WTC11 (cell line): ENCODE results near the gene RPL23. TPM values are rescaled to one million over a fixed set of nuclear protein-coding genes. Genes with fewer than 3 reads are reported as not detected.

Experiments
- ATAC-seq: fragments of 200-7000 bp; cut with Tn5 transposase; 2 replicates; pipeline ENCODE4 v1.10.0; 2021; ENCODE audit warnings: mild to moderate bottlenecking, moderate library complexity
- CTCF ChIA-PET: fragments of 300-600 bp; sonication (Branson Sonifier 250); formaldehyde crosslinking; loops from one replicate; lab custom pipeline; 2021; ENCODE audit warnings: antibody characterized with exemption; lab: Charles Lee
- POLR2A ChIA-PET: fragments of 350-600 bp; sonication (Branson Sonifier 250); formaldehyde crosslinking; loops from one replicate; lab custom pipeline; 2021; ENCODE audit warnings: antibody characterized with exemption; lab: Charles Lee
- DNase-seq: peaks from one replicate; pipeline ENCODE4 v3.0.0; 2021; ENCODE audit warnings: low spot score
- H3K27ac Mint-ChIP-seq: 2 replicates; pipeline ENCODE4 v1.8.0; 2021; ENCODE audit warnings: mixed read lengths
- H3K27me3 Mint-ChIP-seq: 2 replicates; pipeline ENCODE4 v1.8.0; 2021; ENCODE audit warnings: low read depth, mild to moderate bottlenecking, moderate library complexity, mixed read lengths
- H3K36me3 Mint-ChIP-seq: 2 replicates; pipeline ENCODE4 v1.8.0; 2021; ENCODE audit warnings: mixed read lengths
- H3K4me1 Mint-ChIP-seq: 2 replicates; pipeline ENCODE4 v1.8.0; 2022; ENCODE audit warnings: mixed read lengths
- H3K4me3 Mint-ChIP-seq: 2 replicates; pipeline ENCODE4 v1.8.0; 2021; ENCODE audit warnings: mild to moderate bottlenecking, moderate library complexity, mixed read lengths
- H3K9me3 Mint-ChIP-seq: 2 replicates; pipeline ENCODE4 v1.8.0; 2021; ENCODE audit warnings: mixed read lengths
- ATF6 ChIP-seq: sonication (generic); formaldehyde crosslinking; IDR thresholded peaks from 2 replicates; pipeline ENCODE4 v1.8.1; 2023; ENCODE audit warnings: mild to moderate bottlenecking, missing genetic modification reagents
- E2F1 ChIP-seq: sonication (generic); formaldehyde crosslinking; IDR thresholded peaks from 2 replicates; pipeline ENCODE4 v1.8.0; 2022; ENCODE audit warnings: mild to moderate bottlenecking, missing genetic modification reagents
- EMX1 ChIP-seq: fragments of 250-450 bp; sonication (Bioruptor Pico); IDR thresholded peaks from 2 replicates; pipeline ENCODE4 v1.8.0; 2021; ENCODE audit warnings: mild to moderate bottlenecking
- ETV6 ChIP-seq: sonication (generic); formaldehyde crosslinking; IDR thresholded peaks from 2 replicates; pipeline ENCODE4 v1.8.1; 2022; ENCODE audit warnings: mild to moderate bottlenecking, missing genetic modification reagents
- FOXP1 ChIP-seq: sonication (generic); formaldehyde crosslinking; IDR thresholded peaks from 2 replicates; pipeline ENCODE4 v1.8.0; 2022; ENCODE audit warnings: missing genetic modification reagents, mild to moderate bottlenecking, moderate library complexity, borderline replicate concordance
- GABPB1 ChIP-seq: sonication (generic); formaldehyde crosslinking; IDR thresholded peaks from 2 replicates; pipeline ENCODE4 v1.8.1; 2023; ENCODE audit warnings: mild to moderate bottlenecking, missing genetic modification reagents
- HMGXB4 ChIP-seq: sonication (generic); formaldehyde crosslinking; IDR thresholded peaks from 2 replicates; pipeline ENCODE4 v1.8.1; 2023; ENCODE audit warnings: mild to moderate bottlenecking, moderate library complexity, missing genetic modification reagents
- IRF1 ChIP-seq: sonication (generic); formaldehyde crosslinking; IDR thresholded peaks from 2 replicates; pipeline ENCODE4 v1.8.0; 2023; ENCODE audit warnings: missing genetic modification reagents
- KAT7 ChIP-seq: sonication (generic); formaldehyde crosslinking; IDR thresholded peaks from 2 replicates; pipeline ENCODE4 v1.8.1; 2023; ENCODE audit warnings: missing genetic modification reagents, mild to moderate bottlenecking, borderline replicate concordance
- MAX ChIP-seq: sonication (generic); formaldehyde crosslinking; IDR thresholded peaks from 2 replicates; pipeline ENCODE4 v1.8.0; 2022; ENCODE audit warnings: mild to moderate bottlenecking, missing genetic modification reagents
- NFE2L1 ChIP-seq: sonication (generic); formaldehyde crosslinking; IDR thresholded peaks from 2 replicates; pipeline ENCODE4 v1.8.1; 2023; ENCODE audit warnings: missing genetic modification reagents
- NFYB ChIP-seq: sonication (generic); formaldehyde crosslinking; conservative IDR thresholded peaks from 2 replicates; pipeline ENCODE4 v1.8.0; 2022; ENCODE audit warnings: low read depth, missing genetic modification reagents
- NR3C1 ChIP-seq: sonication (generic); formaldehyde crosslinking; conservative IDR thresholded peaks from 2 replicates; pipeline ENCODE4 v1.8.1; 2023; ENCODE audit warnings: low read depth, mild to moderate bottlenecking, missing genetic modification reagents
- PREB ChIP-seq: sonication (generic); formaldehyde crosslinking; IDR thresholded peaks from 2 replicates; pipeline ENCODE4 v1.8.1; 2022; ENCODE audit warnings: mild to moderate bottlenecking, missing genetic modification reagents, moderate library complexity, borderline replicate concordance
- SOX15 ChIP-seq: fragments of 250-450 bp; sonication (Bioruptor Pico); IDR thresholded peaks from 2 replicates; pipeline ENCODE4 v1.9.0; 2021; ENCODE audit warnings: mild to moderate bottlenecking
- SP1 ChIP-seq: sonication (generic); formaldehyde crosslinking; conservative IDR thresholded peaks from 2 replicates; pipeline ENCODE4 v1.8.1; 2022; ENCODE audit warnings: missing genetic modification reagents
- USF1 ChIP-seq: sonication (generic); formaldehyde crosslinking; IDR thresholded peaks from 2 replicates; pipeline ENCODE4 v1.8.0; 2022; ENCODE audit warnings: mild to moderate bottlenecking, missing genetic modification reagents
- USF2 ChIP-seq: sonication (generic); formaldehyde crosslinking; IDR thresholded peaks from 2 replicates; pipeline ENCODE4 v1.8.1; 2023; ENCODE audit warnings: mild to moderate bottlenecking, missing genetic modification reagents, moderate library complexity
- ZBTB21 ChIP-seq: sonication (generic); formaldehyde crosslinking; IDR thresholded peaks from 2 replicates; pipeline ENCODE4 v1.8.1; 2023; ENCODE audit warnings: mild to moderate bottlenecking, missing genetic modification reagents, borderline replicate concordance
- ZMAT4 ChIP-seq: fragments of 250-450 bp; sonication (Bioruptor Pico); IDR thresholded peaks from 2 replicates; pipeline ENCODE4 v1.9.0; 2021; ENCODE audit warnings: mild to moderate bottlenecking
- ZNF423 ChIP-seq: fragments of 250-450 bp; sonication (Bioruptor Pico); IDR thresholded peaks from 2 replicates; pipeline ENCODE4 v2.1.2; 2022; ENCODE audit warnings: mild to moderate bottlenecking, moderate library complexity
- ZNF671 ChIP-seq: fragments of 250-450 bp; sonication (Bioruptor Pico); IDR thresholded peaks from 2 replicates; pipeline ENCODE4 v1.8.0; 2021; ENCODE audit warnings: mild to moderate bottlenecking
- total RNA-seq: library from RNA; stranded (reverse); gene quantifications from 3 replicates; pipeline ENCODE4 v1.2.3, GENCODE V29; 2021

Gene RPL23
- total RNA-seq, 1 experiment from 2014 or later: 1,832 TPM

GRCh38 chr17:38874505-38875400 is 21.2 kb upstream of the RPL23 start:
- 0 out of 2 replicates have a peak, but pooled peaks cover 2% of the 10 kb centered on the region for H3K36me3 Mint-ChIP-seq
- CTCF ChIA-PET: no interaction called here
- no peaks in the 10 kb centered on the region for H3K27me3 Mint-ChIP-seq
- peaks cover 82% of the 10 kb centered on the region for H3K4me1 Mint-ChIP-seq
- no peak for TF ChIP-seq NFYB (CRISPR knock-in tag)
- TF ChIP-seq ETV6 (CRISPR knock-in tag): no peak
- peak; percentile 50; the same call in 1 of the 2 replicates for TF ChIP-seq ZNF423 (CRISPR knock-in tag)
- TF ChIP-seq SP1 (CRISPR knock-in tag): no peak
- TF ChIP-seq, all 79 proteins: peak for 1
- DNase-seq (no peak), ATAC-seq (no peak)
- POLR2A ChIA-PET: no interaction called here
- peak overlapping the region; percentile 36 for H3K27ac Mint-ChIP-seq
- no peaks in the 10 kb centered on the region for H3K9me3 Mint-ChIP-seq
- H3K4me3 Mint-ChIP-seq: no peak overlapping the region

GRCh38 chr17:38873640-38874380 is 20.3 kb upstream of the RPL23 start:
- H3K27ac Mint-ChIP-seq: peak overlapping the region; percentile 57
- peaks cover 74% of the 10 kb centered on the region for H3K4me1 Mint-ChIP-seq
- no peak overlapping the region for H3K4me3 Mint-ChIP-seq
- no peak for DNase-seq
- POLR2A ChIA-PET: no interaction called here
- no peaks in the 10 kb centered on the region for H3K27me3 Mint-ChIP-seq
- H3K36me3 Mint-ChIP-seq: 0 out of 2 replicates have a peak, but pooled peaks cover 2% of the 10 kb centered on the region
- H3K9me3 Mint-ChIP-seq: no peaks in the 10 kb centered on the region
- no peak for ATAC-seq
- CTCF ChIA-PET: interaction anchor here (1.5 kb wide), 1 partner anchor 43 kb away, joined by 4 read pairs; no protein-coding TSS in a partner anchor
- TF ChIP-seq HMGXB4 (CRISPR knock-in tag) (no peak), NFE2L1 (no peak), ZNF671 (no peak), USF1 (CRISPR knock-in tag) (no peak), MAX (CRISPR knock-in tag) (no peak), EMX1 (CRISPR knock-in tag) (no peak), ZMAT4 (CRISPR knock-in tag) (no peak), IRF1 (CRISPR knock-in tag) (no peak), E2F1 (no peak), SOX15 (CRISPR knock-in tag) (no peak), FOXP1 (no peak), ZBTB21 (CRISPR knock-in tag) (no peak), KAT7 (no peak), NR3C1 (no peak), PREB (CRISPR knock-in tag) (no peak), ATF6 (no peak), GABPB1 (CRISPR knock-in tag) (no peak), USF2 (CRISPR knock-in tag) (no peak)
